Measurements from ENCODE around the gene DOCK10.

DNA sequence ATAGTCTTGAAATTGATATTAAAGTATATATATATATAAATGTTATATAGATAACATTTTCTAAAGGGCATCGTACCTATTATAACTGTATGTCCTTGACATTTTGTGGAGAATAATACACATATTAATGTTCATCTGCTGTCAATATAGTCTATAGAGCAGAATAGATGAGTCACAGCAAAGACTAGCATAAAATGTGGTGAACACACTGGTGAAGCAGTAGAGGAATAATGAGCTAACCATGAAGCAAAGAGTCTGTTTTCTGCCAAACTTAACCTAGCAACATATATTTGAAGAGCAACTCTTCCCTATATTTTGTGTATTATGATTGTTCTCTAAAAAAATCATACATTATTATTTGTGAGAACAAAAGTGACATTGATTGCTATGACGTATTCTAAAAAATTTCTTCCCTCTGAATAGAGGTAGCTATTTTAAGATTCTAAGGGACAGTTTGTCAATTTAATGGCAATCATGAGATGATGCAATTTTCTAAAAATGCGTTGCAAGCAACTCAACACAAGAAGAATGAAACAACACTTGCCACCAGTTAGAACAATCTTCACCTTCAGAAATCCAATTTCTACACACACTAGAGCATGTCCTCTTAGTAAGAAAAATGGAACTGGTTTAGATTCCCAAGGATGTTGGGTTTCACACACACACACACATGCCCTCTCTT lies 22.0 kb downstream of the DOCK10 start:
- TF ChIP-seq, protein P1, sequence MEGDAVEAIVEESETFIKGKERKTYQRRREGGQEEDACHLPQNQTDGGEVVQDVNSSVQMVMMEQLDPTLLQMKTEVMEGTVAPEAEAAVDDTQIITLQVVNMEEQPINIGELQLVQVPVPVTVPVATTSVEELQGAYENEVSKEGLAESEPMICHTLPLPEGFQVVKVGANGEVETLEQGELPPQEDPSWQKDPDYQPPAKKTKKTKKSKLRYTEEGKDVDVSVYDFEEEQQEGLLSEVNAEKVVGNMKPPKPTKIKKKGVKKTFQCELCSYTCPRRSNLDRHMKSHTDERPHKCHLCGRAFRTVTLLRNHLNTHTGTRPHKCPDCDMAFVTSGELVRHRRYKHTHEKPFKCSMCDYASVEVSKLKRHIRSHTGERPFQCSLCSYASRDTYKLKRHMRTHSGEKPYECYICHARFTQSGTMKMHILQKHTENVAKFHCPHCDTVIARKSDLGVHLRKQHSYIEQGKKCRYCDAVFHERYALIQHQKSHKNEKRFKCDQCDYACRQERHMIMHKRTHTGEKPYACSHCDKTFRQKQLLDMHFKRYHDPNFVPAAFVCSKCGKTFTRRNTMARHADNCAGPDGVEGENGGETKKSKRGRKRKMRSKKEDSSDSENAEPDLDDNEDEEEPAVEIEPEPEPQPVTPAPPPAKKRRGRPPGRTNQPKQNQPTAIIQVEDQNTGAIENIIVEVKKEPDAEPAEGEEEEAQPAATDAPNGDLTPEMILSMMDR (IDR thresholded peaks at IDR 0.05), result no peak
- TF ChIP-seq EZH2 (IDR thresholded peaks at IDR 0.05; ENCODE audit: borderline replicate concordance, insufficient read depth, low read depth, low read length, poor library complexity, severe bottlenecking), result no peak
